ENCODE results near the gene ATG4D.
"Not testable (repeated sequence)": the region's sequence is repeated elsewhere in the genome, so short reads cannot be mapped to it uniquely, and the experiment has no call there.

ATG4D gene

GRCh38 chr19:10535613-10536012, 8.1 kb upstream of the ATG4D start:
- no peak for DNase-seq
- Mint-ChIP-seq H3K27me3 (peaks cover 24% of the 10 kb centered on the region), H3K27ac (no peak overlapping the region), H3K4me1 (ENCODE audit: low read depth) (peaks cover 3% of the 10 kb centered on the region), H3K36me3 (ENCODE audit: low read depth) (no peaks in the 10 kb centered on the region), H3K9me3 (no peaks in the 10 kb centered on the region), H3K4me3 (no peak overlapping the region)

GRCh38 chr19:10537668-10538067, 6.0 kb upstream of the ATG4D start:
- peaks cover 24% of the 10 kb centered on the region for H3K27me3 Mint-ChIP-seq
- no peaks in the 10 kb centered on the region for H3K36me3 Mint-ChIP-seq (ENCODE audit: low read depth)
- no peak for DNase-seq
- H3K9me3 Mint-ChIP-seq: no peaks in the 10 kb centered on the region
- H3K27ac Mint-ChIP-seq: no peak overlapping the region
- H3K4me3 Mint-ChIP-seq: no peak overlapping the region
- H3K4me1 Mint-ChIP-seq (ENCODE audit: low read depth): peaks cover 3% of the 10 kb centered on the region

- Mint-ChIP-seq H3K4me3 (no peak overlapping the region), H3K27ac (no peak overlapping the region), H3K4me1 (ENCODE audit: low read depth) (peaks cover 7% of the 10 kb centered on the region), H3K9me3 (no peaks in the 10 kb centered on the region), H3K27me3 (peaks cover 24% of the 10 kb centered on the region), H3K36me3 (ENCODE audit: low read depth) (no peaks in the 10 kb centered on the region)
- DNase-seq: no peak
Observed at GRCh38 chr19:10538204-10538983, 5.3 kb upstream of the ATG4D start.

- not testable (repeated sequence) for DNase-seq; H3K9me3 Mint-ChIP-seq; H3K36me3 Mint-ChIP-seq (ENCODE audit: low read depth); H3K27ac Mint-ChIP-seq; H3K4me3 Mint-ChIP-seq; H3K4me1 Mint-ChIP-seq (ENCODE audit: low read depth)
- peaks cover 24% of the 10 kb centered on the region for H3K27me3 Mint-ChIP-seq
Observed at GRCh38 chr19:10539016-10539415, 4.7 kb upstream of the ATG4D start.

GRCh38 chr19:10543059-10543419, 665 bp upstream of the ATG4D start:
- no peaks in the 10 kb centered on the region for H3K9me3 Mint-ChIP-seq
- H3K4me3 Mint-ChIP-seq: peak overlapping the region; percentile 73
- peaks cover 15% of the 10 kb centered on the region for H3K36me3 Mint-ChIP-seq (ENCODE audit: low read depth)
- peaks cover 17% of the 10 kb centered on the region for H3K27me3 Mint-ChIP-seq
- H3K27ac Mint-ChIP-seq: peak overlapping the region; percentile 79
- DNase-seq: no peak
- H3K4me1 Mint-ChIP-seq (ENCODE audit: low read depth): peaks cover 22% of the 10 kb centered on the region

GRCh38 chr19:10544242-10544752, 593 bp downstream of the ATG4D start:
- peak; percentile 39 for DNase-seq
- H3K4me1 Mint-ChIP-seq (ENCODE audit: low read depth): peaks cover 19% of the 10 kb centered on the region
- H3K36me3 Mint-ChIP-seq (ENCODE audit: low read depth): peaks cover 27% of the 10 kb centered on the region
- no peaks in the 10 kb centered on the region for H3K9me3 Mint-ChIP-seq
- peak overlapping the region; percentile 90 for H3K4me3 Mint-ChIP-seq
- peak overlapping the region; percentile 92 for H3K27ac Mint-ChIP-seq
- peaks cover 4% of the 10 kb centered on the region for H3K27me3 Mint-ChIP-seq

GRCh38 chr19:10544753-10545251, 1.1 kb downstream of the ATG4D start:
- no peak for DNase-seq
- Mint-ChIP-seq H3K9me3 (no peaks in the 10 kb centered on the region), H3K4me1 (ENCODE audit: low read depth) (peaks cover 19% of the 10 kb centered on the region), H3K36me3 (ENCODE audit: low read depth) (peaks cover 32% of the 10 kb centered on the region), H3K4me3 (peak overlapping the region; percentile 90), H3K27ac (peak overlapping the region; percentile 92), H3K27me3 (peaks cover 3% of the 10 kb centered on the region)

- Mint-ChIP-seq H3K27ac (no peak overlapping the region), H3K9me3 (no peaks in the 10 kb centered on the region), H3K27me3 (no peaks in the 10 kb centered on the region), H3K4me1 (ENCODE audit: low read depth) (peaks cover 28% of the 10 kb centered on the region), H3K4me3 (no peak overlapping the region), H3K36me3 (ENCODE audit: low read depth) (peaks cover 52% of the 10 kb centered on the region)
- DNase-seq: no peak
Observed at GRCh38 chr19:10546817-10547216, 3.1 kb downstream of the ATG4D start.

- peak overlapping the region; percentile 52 for H3K27ac Mint-ChIP-seq
- no peaks in the 10 kb centered on the region for H3K27me3 Mint-ChIP-seq
- H3K36me3 Mint-ChIP-seq (ENCODE audit: low read depth): peaks cover 72% of the 10 kb centered on the region
- DNase-seq: no peak
- H3K4me3 Mint-ChIP-seq: no peak overlapping the region
- H3K9me3 Mint-ChIP-seq: no peaks in the 10 kb centered on the region
- peaks cover 40% of the 10 kb centered on the region for H3K4me1 Mint-ChIP-seq (ENCODE audit: low read depth)
Observed at GRCh38 chr19:10548746-10549276, 5.1 kb downstream of the ATG4D start.

GRCh38 chr19:10549733-10550132, 6.0 kb downstream of the ATG4D start:
- Mint-ChIP-seq H3K4me3 (no peak overlapping the region), H3K4me1 (ENCODE audit: low read depth) (peaks cover 44% of the 10 kb centered on the region), H3K27me3 (no peaks in the 10 kb centered on the region), H3K27ac (peak overlapping the region; percentile 69), H3K9me3 (no peaks in the 10 kb centered on the region), H3K36me3 (ENCODE audit: low read depth) (peaks cover 76% of the 10 kb centered on the region)
- no peak for DNase-seq

- H3K4me3 Mint-ChIP-seq: no peak overlapping the region
- H3K27ac Mint-ChIP-seq: peak overlapping the region; percentile 69
- no peak for DNase-seq
- peaks cover 44% of the 10 kb centered on the region for H3K4me1 Mint-ChIP-seq (ENCODE audit: low read depth)
- H3K9me3 Mint-ChIP-seq: no peaks in the 10 kb centered on the region
- H3K36me3 Mint-ChIP-seq (ENCODE audit: low read depth): peaks cover 78% of the 10 kb centered on the region
- no peaks in the 10 kb centered on the region for H3K27me3 Mint-ChIP-seq
Observed at GRCh38 chr19:10550336-10550735, 6.6 kb downstream of the ATG4D start.

GRCh38 chr19:10551006-10551405, 7.3 kb downstream of the ATG4D start:
- H3K4me1 Mint-ChIP-seq (ENCODE audit: low read depth): peaks cover 49% of the 10 kb centered on the region

GRCh38 chr19:10551698-10552301, 8.1 kb downstream of the ATG4D start:
- Mint-ChIP-seq H3K9me3 (no peaks in the 10 kb centered on the region), H3K4me1 (ENCODE audit: low read depth) (peaks cover 51% of the 10 kb centered on the region), H3K36me3 (ENCODE audit: low read depth) (peaks cover 90% of the 10 kb centered on the region), H3K27ac (peak overlapping the region; percentile 83), H3K27me3 (no peaks in the 10 kb centered on the region), H3K4me3 (no peak overlapping the region)
- DNase-seq: peak; percentile 62

More at GRCh38 chr19:10551006-10551405, 7.3 kb downstream of the ATG4D start:
- peak overlapping the region; percentile 71 for H3K27ac Mint-ChIP-seq
- not testable (repeated sequence) for H3K4me3 Mint-ChIP-seq, H3K27me3 Mint-ChIP-seq, H3K9me3 Mint-ChIP-seq, DNase-seq
- peaks cover 85% of the 10 kb centered on the region for H3K36me3 Mint-ChIP-seq (ENCODE audit: low read depth)

- Mint-ChIP-seq H3K27me3 (no peaks in the 10 kb centered on the region), H3K9me3 (no peaks in the 10 kb centered on the region), H3K4me3 (no peak overlapping the region), H3K27ac (peak overlapping the region; percentile 93), H3K4me1 (ENCODE audit: low read depth) (peaks cover 49% of the 10 kb centered on the region), H3K36me3 (ENCODE audit: low read depth) (peaks cover 89% of the 10 kb centered on the region)
- DNase-seq: peak; percentile 59
Observed at GRCh38 chr19:10552510-10553053, 8.9 kb downstream of the ATG4D start.

Data from activated T-cell treated with anti-CD3 and anti-CD28 coated beads, Interleukin-2, amount 50 U/mL, for 24 hours (primary cell).